Liver (tissue), 9 donors: ENCODE data around the gene KLRF1. TPM values are rescaled to one million over a fixed set of nuclear protein-coding genes. Genes with fewer than 3 reads are reported as not detected.

Experiments used
- DNase-seq: peaks from one replicate; pipeline ENCODE4 v3.0.0-alpha.2; 2017; ENCODE audit warnings: low spot score
- H3K27ac ChIP-seq, 2 donors: one replicate each; pipeline ENCODE4 v1.7.0; 2013; ENCODE audit warnings: inconsistent platforms in 2 of 2, low read length in 2 of 2, control low read depth in 1 of 2, low read depth in 1 of 2, mild to moderate bottlenecking in 1 of 2
- H3K27me3 ChIP-seq, 4 donors: one replicate each; pipeline versions ENCODE4 v1.6.1 to v1.7.0; 2013; ENCODE audit warnings: low read length in 3 of 4, inconsistent platforms in 1 of 4, mild to moderate bottlenecking in 1 of 4, moderate library complexity in 1 of 4; ENCODE audit not compliant: control insufficient read depth in 4 of 4, insufficient read depth in 4 of 4
- H3K36me3 ChIP-seq, 4 donors: one replicate each; pipeline versions ENCODE4 v1.6.1 to v1.7.0; 2013; ENCODE audit warnings: low read length in 3 of 4, mild to moderate bottlenecking in 3 of 4, low read depth in 1 of 4, moderate library complexity in 1 of 4; ENCODE audit not compliant: control insufficient read depth in 4 of 4, insufficient read depth in 3 of 4
- H3K4me1 ChIP-seq, 4 donors: one replicate each; pipeline versions ENCODE4 v1.6.1 to v1.7.0; 2013; ENCODE audit warnings: low read length in 3 of 4, mild to moderate bottlenecking in 3 of 4, moderate library complexity in 1 of 4; ENCODE audit not compliant: control insufficient read depth in 4 of 4, insufficient read depth in 4 of 4
- H3K4me3 ChIP-seq, 3 donors: one replicate each; pipeline versions ENCODE4 v1.6.1 to v1.7.0; 2013; ENCODE audit warnings: low read length in 3 of 3, control low read depth in 1 of 3, low read depth in 1 of 3, mild to moderate bottlenecking in 1 of 3
- H3K9ac ChIP-seq, 2 donors: one replicate each; pipeline ENCODE4 v1.7.0; 2013; ENCODE audit warnings: low read length in 2 of 2, mild to moderate bottlenecking in 2 of 2, moderate library complexity in 2 of 2, control low read depth in 1 of 2, low read depth in 1 of 2
- H3K9me3 ChIP-seq, 4 donors: one replicate each; pipeline versions ENCODE4 v1.6.1 to v1.7.0; 2013; ENCODE audit warnings: low read length in 3 of 4; ENCODE audit not compliant: control insufficient read depth in 4 of 4
- EGR1 ChIP-seq, 2 donors: IDR thresholded peaks; 2 replicates each; pipeline ENCODE4 v1.6.1; 2016 to 2018; ENCODE audit warnings: antibody characterized with exemption in 2 of 2, low read depth in 2 of 2
- FOXA1 ChIP-seq: IDR thresholded peaks from 2 replicates; pipeline ENCODE4 v1.6.1; 2016; ENCODE audit warnings: antibody characterized with exemption
- FOXA2 ChIP-seq: IDR thresholded peaks from 2 replicates; pipeline ENCODE4 v1.6.1; 2016; ENCODE audit warnings: antibody characterized with exemption
- GABPA ChIP-seq, 2 donors: IDR thresholded peaks in 1 of 2; conservative IDR thresholded peaks in 1 of 2; 2 replicates each; pipeline ENCODE4 v1.6.1; 2016; ENCODE audit warnings: antibody characterized with exemption in 2 of 2, mild to moderate bottlenecking in 1 of 2, moderate library complexity in 1 of 2
- HNF4A ChIP-seq, 2 donors: conservative IDR thresholded peaks; 2 replicates each; pipeline ENCODE4 v1.6.1; 2016; ENCODE audit warnings: antibody characterized with exemption in 2 of 2, mild to moderate bottlenecking in 2 of 2
- JUND ChIP-seq, 2 donors: IDR thresholded peaks; 2 replicates each; pipeline ENCODE4 v1.6.1; 2016; ENCODE audit warnings: antibody characterized with exemption in 2 of 2
- NR2F2 ChIP-seq: IDR thresholded peaks from 2 replicates; pipeline ENCODE4 v1.6.1; 2016; ENCODE audit warnings: antibody characterized with exemption
- RAD21 ChIP-seq, 2 donors: IDR thresholded peaks; 2 replicates each; pipeline ENCODE4 v1.6.1; 2016; ENCODE audit warnings: antibody characterized with exemption in 2 of 2, mild to moderate bottlenecking in 2 of 2
- RXRA ChIP-seq, 2 donors: IDR thresholded peaks; 2 replicates each; pipeline ENCODE4 v1.6.1; 2017 to 2018; ENCODE audit warnings: antibody characterized with exemption in 2 of 2, mild to moderate bottlenecking in 1 of 2
- SP1 ChIP-seq: IDR thresholded peaks from 2 replicates; pipeline ENCODE4 v1.6.1; 2018; ENCODE audit warnings: antibody characterized with exemption, mild to moderate bottlenecking
- TAF1 ChIP-seq: conservative IDR thresholded peaks from 2 replicates; pipeline ENCODE4 v1.6.1; 2016; ENCODE audit warnings: antibody characterized with exemption, mild to moderate bottlenecking
- YY1 ChIP-seq: IDR thresholded peaks from 2 replicates; pipeline ENCODE4 v1.6.1; 2016; ENCODE audit warnings: antibody characterized with exemption, mild to moderate bottlenecking
- WGBS: extraction: QIAGEN DNeasy Blood & Tissue Kit; methylation state at CpG from one replicate; pipeline ENCODE4 v1.1.7; 2013; 5-methylcytosine and 5-hydroxymethylcytosine counted together
- polyA plus RNA-seq, 2 donors: library from polyadenylated mRNA; stranded (reverse) in 1 of 2; unstranded in 1 of 2; fragments of 200-250 nt in 1 of 2; fragments of >200 nt in 1 of 2; fragmentation: Nextera tagmentation in 1 of 2; extraction: Ambion mirVana in 1 of 2; gene quantifications; one replicate each; pipeline versions ENCODE4 v1.2.1 to v1.2.3, GENCODE V29; 2013 to 2015
- total RNA-seq, 2 donors: library from RNA; depleted of rRNA; stranded (reverse); fragments of >200 nt; gene quantifications; one replicate each; pipeline ENCODE4 v1.2.3, GENCODE V29; 2014
- TF ChIP-seq, protein P1 (sequence below): fragments of 150-350 bp; IDR thresholded peaks from 2 replicates; pipeline ENCODE4 v1.5.1; 2017; ENCODE audit warnings: improper control_type of control experiment, low read depth, low read length; ENCODE audit not compliant: missing input control
- TF ChIP-seq, protein P2 (sequence below): IDR thresholded peaks from 2 replicates; pipeline ENCODE4 v1.6.1; 2016; ENCODE audit warnings: antibody characterized with exemption, mild to moderate bottlenecking
- TF ChIP-seq, protein P3 (sequence below): IDR thresholded peaks from 2 replicates; pipeline ENCODE4 v1.6.1; 2016; ENCODE audit warnings: antibody characterized with exemption
- TF ChIP-seq, protein P4 (sequence below): IDR thresholded peaks from 2 replicates; pipeline ENCODE4 v1.6.1; 2016; ENCODE audit warnings: antibody characterized with exemption
- donor health status: healthy.
- donor health status: healthy.
- donor health status: healthy.
- donor health status: healthy.
- donor health status: healthy.

Gene KLRF1
- total and polyA plus RNA-seq, 4 donors = 0.18 to 1.5 (median 0.76) TPM

DNA sequence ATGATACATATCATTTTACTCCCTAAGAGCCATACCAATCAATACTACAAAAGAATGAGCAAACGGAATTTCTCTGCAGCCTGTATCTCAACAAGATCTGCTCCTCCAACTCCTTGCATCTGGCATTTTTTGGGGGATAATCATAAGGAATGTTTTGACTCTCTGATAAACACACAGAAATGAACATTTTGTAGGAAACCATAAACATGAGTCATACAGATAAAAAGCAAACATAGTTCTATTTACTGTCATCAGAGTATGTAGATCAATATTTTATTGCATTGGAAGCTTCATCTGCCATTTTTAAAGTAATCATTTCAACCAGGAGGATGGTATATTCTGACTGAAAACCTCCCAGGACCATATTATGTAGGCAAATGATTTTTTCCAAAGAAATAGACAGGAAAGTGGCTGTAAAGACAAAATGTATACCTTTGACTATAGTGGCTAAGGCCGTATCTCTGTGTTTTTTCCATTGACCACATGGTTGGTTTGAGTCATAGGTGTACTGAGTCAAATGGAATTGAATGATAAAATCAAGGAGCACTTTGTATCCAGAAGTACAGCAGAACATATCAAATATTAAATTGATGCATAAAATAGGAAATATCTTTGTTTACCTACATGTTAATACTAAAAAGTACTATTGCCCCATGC lies 34.2 kb upstream of the KLRF1 start:
- Histone ChIP-seq H3K9ac (no peak overlapping the region), H3K4me1 (no peaks in the 10 kb centered on the region), H3K36me3 (no peaks in the 10 kb centered on the region), H3K9me3 (no peaks in the 10 kb centered on the region), H3K27ac (no peak overlapping the region), H3K4me3 (no peak overlapping the region), H3K27me3 (no peaks in the 10 kb centered on the region)
- 74% methylated on average over 2 of the region's 2 CpGs for WGBS
- TF ChIP-seq FOXA2 (no peak), NR2F2 (no peak), EGR1 (IDR thresholded peaks at IDR 0.05; ENCODE audit: low read depth in 2 of 2) (no peak), SP1 (no peak), JUND (IDR thresholded peaks at IDR 0.05) (no peak), HNF4A (conservative IDR thresholded peaks at IDR 0.05) (no peak), TAF1 (no peak), YY1 (no peak), RAD21 (IDR thresholded peaks at IDR 0.05) (no peak), FOXA1 (no peak), GABPA (IDR thresholded peaks at IDR 0.05 in 1 of 2, conservative IDR thresholded peaks at IDR 0.05 in 1 of 2) (no peak), RXRA (IDR thresholded peaks at IDR 0.05) (no peak)
- TF ChIP-seq, protein P1, sequence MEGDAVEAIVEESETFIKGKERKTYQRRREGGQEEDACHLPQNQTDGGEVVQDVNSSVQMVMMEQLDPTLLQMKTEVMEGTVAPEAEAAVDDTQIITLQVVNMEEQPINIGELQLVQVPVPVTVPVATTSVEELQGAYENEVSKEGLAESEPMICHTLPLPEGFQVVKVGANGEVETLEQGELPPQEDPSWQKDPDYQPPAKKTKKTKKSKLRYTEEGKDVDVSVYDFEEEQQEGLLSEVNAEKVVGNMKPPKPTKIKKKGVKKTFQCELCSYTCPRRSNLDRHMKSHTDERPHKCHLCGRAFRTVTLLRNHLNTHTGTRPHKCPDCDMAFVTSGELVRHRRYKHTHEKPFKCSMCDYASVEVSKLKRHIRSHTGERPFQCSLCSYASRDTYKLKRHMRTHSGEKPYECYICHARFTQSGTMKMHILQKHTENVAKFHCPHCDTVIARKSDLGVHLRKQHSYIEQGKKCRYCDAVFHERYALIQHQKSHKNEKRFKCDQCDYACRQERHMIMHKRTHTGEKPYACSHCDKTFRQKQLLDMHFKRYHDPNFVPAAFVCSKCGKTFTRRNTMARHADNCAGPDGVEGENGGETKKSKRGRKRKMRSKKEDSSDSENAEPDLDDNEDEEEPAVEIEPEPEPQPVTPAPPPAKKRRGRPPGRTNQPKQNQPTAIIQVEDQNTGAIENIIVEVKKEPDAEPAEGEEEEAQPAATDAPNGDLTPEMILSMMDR = no peak
- TF ChIP-seq, protein P2, sequence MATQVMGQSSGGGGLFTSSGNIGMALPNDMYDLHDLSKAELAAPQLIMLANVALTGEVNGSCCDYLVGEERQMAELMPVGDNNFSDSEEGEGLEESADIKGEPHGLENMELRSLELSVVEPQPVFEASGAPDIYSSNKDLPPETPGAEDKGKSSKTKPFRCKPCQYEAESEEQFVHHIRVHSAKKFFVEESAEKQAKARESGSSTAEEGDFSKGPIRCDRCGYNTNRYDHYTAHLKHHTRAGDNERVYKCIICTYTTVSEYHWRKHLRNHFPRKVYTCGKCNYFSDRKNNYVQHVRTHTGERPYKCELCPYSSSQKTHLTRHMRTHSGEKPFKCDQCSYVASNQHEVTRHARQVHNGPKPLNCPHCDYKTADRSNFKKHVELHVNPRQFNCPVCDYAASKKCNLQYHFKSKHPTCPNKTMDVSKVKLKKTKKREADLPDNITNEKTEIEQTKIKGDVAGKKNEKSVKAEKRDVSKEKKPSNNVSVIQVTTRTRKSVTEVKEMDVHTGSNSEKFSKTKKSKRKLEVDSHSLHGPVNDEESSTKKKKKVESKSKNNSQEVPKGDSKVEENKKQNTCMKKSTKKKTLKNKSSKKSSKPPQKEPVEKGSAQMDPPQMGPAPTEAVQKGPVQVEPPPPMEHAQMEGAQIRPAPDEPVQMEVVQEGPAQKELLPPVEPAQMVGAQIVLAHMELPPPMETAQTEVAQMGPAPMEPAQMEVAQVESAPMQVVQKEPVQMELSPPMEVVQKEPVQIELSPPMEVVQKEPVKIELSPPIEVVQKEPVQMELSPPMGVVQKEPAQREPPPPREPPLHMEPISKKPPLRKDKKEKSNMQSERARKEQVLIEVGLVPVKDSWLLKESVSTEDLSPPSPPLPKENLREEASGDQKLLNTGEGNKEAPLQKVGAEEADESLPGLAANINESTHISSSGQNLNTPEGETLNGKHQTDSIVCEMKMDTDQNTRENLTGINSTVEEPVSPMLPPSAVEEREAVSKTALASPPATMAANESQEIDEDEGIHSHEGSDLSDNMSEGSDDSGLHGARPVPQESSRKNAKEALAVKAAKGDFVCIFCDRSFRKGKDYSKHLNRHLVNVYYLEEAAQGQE = no peak
- TF ChIP-seq, protein P3, sequence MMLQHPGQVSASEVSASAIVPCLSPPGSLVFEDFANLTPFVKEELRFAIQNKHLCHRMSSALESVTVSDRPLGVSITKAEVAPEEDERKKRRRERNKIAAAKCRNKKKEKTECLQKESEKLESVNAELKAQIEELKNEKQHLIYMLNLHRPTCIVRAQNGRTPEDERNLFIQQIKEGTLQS = no peak
- TF ChIP-seq, protein P4, sequence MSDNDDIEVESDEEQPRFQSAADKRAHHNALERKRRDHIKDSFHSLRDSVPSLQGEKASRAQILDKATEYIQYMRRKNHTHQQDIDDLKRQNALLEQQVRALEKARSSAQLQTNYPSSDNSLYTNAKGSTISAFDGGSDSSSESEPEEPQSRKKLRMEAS = no peak
- DNase-seq = no peak

DNA sequence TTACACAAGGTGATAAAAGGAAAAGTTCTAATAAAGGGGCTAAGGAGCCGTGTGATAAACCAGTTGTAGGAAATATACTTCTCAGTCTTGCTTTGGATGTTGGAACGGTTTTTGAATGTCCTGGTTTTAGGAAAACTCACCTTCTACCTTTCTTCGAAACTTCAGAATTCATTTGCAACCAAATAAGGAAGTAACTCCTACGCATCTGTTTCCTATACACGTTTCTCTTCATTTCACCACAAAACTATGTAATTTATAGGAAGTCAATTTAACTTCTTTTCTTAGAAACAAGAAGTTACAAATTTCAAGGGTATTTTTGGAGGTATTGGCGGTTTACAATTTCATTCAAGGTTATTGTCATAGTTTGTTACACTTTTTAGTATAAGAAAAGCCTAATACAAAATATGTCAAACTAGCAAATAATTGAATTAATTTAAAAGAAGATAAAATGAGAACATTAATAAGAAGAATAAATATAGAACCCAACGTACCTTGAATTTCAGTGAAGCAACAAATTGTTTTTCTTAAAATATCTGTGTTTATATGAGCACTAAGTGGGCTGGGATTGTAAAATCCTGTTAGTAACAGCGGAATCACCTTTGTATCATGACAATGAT lies 33.4 kb upstream of the KLRF1 start:
- H3K27ac ChIP-seq = no peak overlapping the region
- no peak overlapping the region for H3K4me3 ChIP-seq
- no peaks in the 10 kb centered on the region for H3K36me3 ChIP-seq
- no peak for DNase-seq
- no peak overlapping the region for H3K9ac ChIP-seq
- TF ChIP-seq, protein P3 = no peak
- TF ChIP-seq, protein P2 = no peak
- WGBS = 73% methylated on average over 8 of the region's 8 CpGs
- no peaks in the 10 kb centered on the region for H3K27me3 ChIP-seq
- no peaks in the 10 kb centered on the region for H3K9me3 ChIP-seq
- H3K4me1 ChIP-seq = no peaks in the 10 kb centered on the region
